DOHH2 (cell line): ENCODE results near the gene SEMA4D.

ENCODE experiments used
- EZH2phosphoT487 ChIP-seq: fragments of 200-600 bp; sonication (generic); IDR thresholded peaks from 2 replicates; pipeline ENCODE4 v1.6.1; 2017; ENCODE audit warnings: borderline replicate concordance, mild to moderate bottlenecking, antibody characterized with exemption, low read length, moderate library complexity, mixed read lengths
- TF ChIP-seq, protein P1 (sequence below): fragments of 200-600 bp; sonication (generic); IDR thresholded peaks from one replicate; pipeline ENCODE4 v1.5.1; 2014; ENCODE audit warnings: antibody characterized with exemption, mild to moderate bottlenecking, low read depth, low read length; ENCODE audit not compliant: poor library complexity, severe bottlenecking

GRCh38 chr9:89505048-89505447, 7.1 kb upstream of the SEMA4D start:
- TF ChIP-seq, protein P1, sequence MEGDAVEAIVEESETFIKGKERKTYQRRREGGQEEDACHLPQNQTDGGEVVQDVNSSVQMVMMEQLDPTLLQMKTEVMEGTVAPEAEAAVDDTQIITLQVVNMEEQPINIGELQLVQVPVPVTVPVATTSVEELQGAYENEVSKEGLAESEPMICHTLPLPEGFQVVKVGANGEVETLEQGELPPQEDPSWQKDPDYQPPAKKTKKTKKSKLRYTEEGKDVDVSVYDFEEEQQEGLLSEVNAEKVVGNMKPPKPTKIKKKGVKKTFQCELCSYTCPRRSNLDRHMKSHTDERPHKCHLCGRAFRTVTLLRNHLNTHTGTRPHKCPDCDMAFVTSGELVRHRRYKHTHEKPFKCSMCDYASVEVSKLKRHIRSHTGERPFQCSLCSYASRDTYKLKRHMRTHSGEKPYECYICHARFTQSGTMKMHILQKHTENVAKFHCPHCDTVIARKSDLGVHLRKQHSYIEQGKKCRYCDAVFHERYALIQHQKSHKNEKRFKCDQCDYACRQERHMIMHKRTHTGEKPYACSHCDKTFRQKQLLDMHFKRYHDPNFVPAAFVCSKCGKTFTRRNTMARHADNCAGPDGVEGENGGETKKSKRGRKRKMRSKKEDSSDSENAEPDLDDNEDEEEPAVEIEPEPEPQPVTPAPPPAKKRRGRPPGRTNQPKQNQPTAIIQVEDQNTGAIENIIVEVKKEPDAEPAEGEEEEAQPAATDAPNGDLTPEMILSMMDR, result no peak
- TF ChIP-seq EZH2phosphoT487, result no peak
